MM.1S (cell line): Measurements from ENCODE around the gene FAM107B.

ENCODE experiments used
- DNase-seq: peaks from one replicate; pipeline ENCODE4 v3.0.0-alpha.2; 2015
- H2AFZ ChIP-seq: fragments of 300-600 bp; sonication (generic); 2 replicates; pipeline ENCODE4 v1.6.0; 2016; ENCODE audit warnings: antibody characterized with exemption, low read length
- H3F3A ChIP-seq: fragments of 300-600 bp; sonication (generic); 2 replicates; pipeline ENCODE4 v1.6.1; 2016; ENCODE audit warnings: mild to moderate bottlenecking, antibody characterized with exemption, low read length, moderate library complexity, mixed read lengths; ENCODE audit not compliant: insufficient read depth
- H3K27ac ChIP-seq: fragments of 300-600 bp; sonication (generic); 2 replicates; pipeline ENCODE4 v1.5.1; 2016; ENCODE audit warnings: mild to moderate bottlenecking, low read length
- H3K27me3 ChIP-seq: fragments of 300-600 bp; sonication (generic); replicated peaks from 2 replicates; pipeline ENCODE4 v1.6.0; 2016; ENCODE audit warnings: low read length; ENCODE audit not compliant: insufficient read depth
- H3K36me3 ChIP-seq: fragments of 300-600 bp; sonication (generic); replicated peaks from 2 replicates; pipeline ENCODE4 v1.6.1; 2016; ENCODE audit warnings: mild to moderate bottlenecking, low read length, mixed read lengths; ENCODE audit not compliant: insufficient read depth
- H3K4me1 ChIP-seq: fragments of 300-600 bp; sonication (generic); 2 replicates; pipeline ENCODE4 v1.6.1; 2016; ENCODE audit warnings: low read length, mixed read lengths
- H3K4me2 ChIP-seq: fragments of 300-600 bp; sonication (generic); 2 replicates; pipeline ENCODE4 v1.6.0; 2016; ENCODE audit warnings: low read depth, low read length
- H3K4me3 ChIP-seq: fragments of 300-600 bp; sonication (generic); 2 replicates; pipeline ENCODE4 v1.5.1; 2016; ENCODE audit warnings: low read length, mixed read lengths
- H3K79me2 ChIP-seq: fragments of 300-600 bp; sonication (generic); 2 replicates; pipeline ENCODE4 v1.6.1; 2016; ENCODE audit warnings: mixed run types, low read length, mixed read lengths
- H3K9ac ChIP-seq: fragments of 300-600 bp; sonication (generic); 2 replicates; pipeline ENCODE4 v1.6.1; 2016; ENCODE audit warnings: low read length, mixed read lengths
- H3K9me2 ChIP-seq: fragments of 300-600 bp; sonication (generic); replicated peaks from 2 replicates; pipeline ENCODE4 v1.6.1; 2016; ENCODE audit warnings: mild to moderate bottlenecking, low read length, mixed read lengths; ENCODE audit not compliant: insufficient read depth
- H3K9me3 ChIP-seq: fragments of 300-600 bp; sonication (generic); replicated peaks from 2 replicates; pipeline ENCODE4 v1.6.1; 2016; ENCODE audit warnings: mild to moderate bottlenecking, low read length, mixed read lengths; ENCODE audit not compliant: insufficient read depth
- H4K20me1 ChIP-seq: fragments of 300-600 bp; sonication (generic); 2 replicates; pipeline ENCODE4 v1.6.1; 2016; ENCODE audit warnings: mild to moderate bottlenecking, low read length, moderate library complexity, mixed read lengths; ENCODE audit not compliant: insufficient read depth
- EZH2 ChIP-seq: fragments of 300-600 bp; sonication (generic); optimal IDR thresholded peaks from 2 replicates; pipeline ENCODE3; 2017; ENCODE audit warnings: low read depth, mild to moderate bottlenecking, antibody characterized with exemption, low read length, mixed read lengths
- EZH2phosphoT487 ChIP-seq: fragments of 300-600 bp; sonication (generic); IDR thresholded peaks from 2 replicates; pipeline ENCODE4 v1.6.1; 2018; ENCODE audit warnings: antibody characterized with exemption, low read length
- TF ChIP-seq, protein P1 (sequence below): fragments of 300-600 bp; sonication (generic); IDR thresholded peaks from 2 replicates; pipeline ENCODE4 v1.5.1; 2016; ENCODE audit warnings: antibody characterized with exemption, low read length, mixed read lengths

Gene FAM107B

DNA sequence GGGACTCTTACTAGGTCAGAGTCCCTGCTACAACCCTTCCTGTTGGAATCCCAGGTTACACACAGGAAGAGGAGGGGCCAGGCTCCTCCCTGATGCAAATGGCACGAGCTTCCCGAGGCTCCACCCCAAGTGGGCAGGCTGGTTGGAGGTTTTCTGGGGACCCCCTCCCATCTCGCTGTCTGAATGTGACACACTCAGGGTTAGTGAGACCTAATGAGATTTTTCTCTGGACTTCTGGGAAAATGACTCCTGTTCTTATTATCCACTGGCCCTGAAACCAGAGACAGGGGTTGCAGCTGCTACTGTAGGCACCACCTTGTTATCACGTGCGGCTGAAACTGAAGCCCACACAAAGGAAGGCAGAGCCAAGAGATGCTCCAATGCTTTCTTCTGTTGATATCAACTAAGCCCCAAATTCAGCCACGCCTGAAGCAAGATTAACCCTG lies 103.3 kb downstream of the FAM107B start:
- Histone ChIP-seq H3F3A (no peaks in the 10 kb centered on the region), H2AFZ (peak overlapping the region; percentile 26; the same call in 1 of the 2 replicates), H3K27me3 (no peaks in the 10 kb centered on the region), H3K4me3 (no peak overlapping the region), H3K4me1 (0 out of 2 replicates have a peak, but pooled peaks cover 5% of the 10 kb centered on the region), H3K9me3 (no peaks in the 10 kb centered on the region), H4K20me1 (no peaks in the 10 kb centered on the region), H3K9ac (no peak overlapping the region), H3K9me2 (no peaks in the 10 kb centered on the region), H3K4me2 (no peak overlapping the region), H3K27ac (no peak overlapping the region), H3K79me2 (no peaks in the 10 kb centered on the region), H3K36me3 (no peaks in the 10 kb centered on the region)
- TF ChIP-seq EZH2phosphoT487 = no peak
- no peak for TF ChIP-seq EZH2
- TF ChIP-seq, protein P1, sequence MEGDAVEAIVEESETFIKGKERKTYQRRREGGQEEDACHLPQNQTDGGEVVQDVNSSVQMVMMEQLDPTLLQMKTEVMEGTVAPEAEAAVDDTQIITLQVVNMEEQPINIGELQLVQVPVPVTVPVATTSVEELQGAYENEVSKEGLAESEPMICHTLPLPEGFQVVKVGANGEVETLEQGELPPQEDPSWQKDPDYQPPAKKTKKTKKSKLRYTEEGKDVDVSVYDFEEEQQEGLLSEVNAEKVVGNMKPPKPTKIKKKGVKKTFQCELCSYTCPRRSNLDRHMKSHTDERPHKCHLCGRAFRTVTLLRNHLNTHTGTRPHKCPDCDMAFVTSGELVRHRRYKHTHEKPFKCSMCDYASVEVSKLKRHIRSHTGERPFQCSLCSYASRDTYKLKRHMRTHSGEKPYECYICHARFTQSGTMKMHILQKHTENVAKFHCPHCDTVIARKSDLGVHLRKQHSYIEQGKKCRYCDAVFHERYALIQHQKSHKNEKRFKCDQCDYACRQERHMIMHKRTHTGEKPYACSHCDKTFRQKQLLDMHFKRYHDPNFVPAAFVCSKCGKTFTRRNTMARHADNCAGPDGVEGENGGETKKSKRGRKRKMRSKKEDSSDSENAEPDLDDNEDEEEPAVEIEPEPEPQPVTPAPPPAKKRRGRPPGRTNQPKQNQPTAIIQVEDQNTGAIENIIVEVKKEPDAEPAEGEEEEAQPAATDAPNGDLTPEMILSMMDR = no peak
- no peak for DNase-seq

DNA sequence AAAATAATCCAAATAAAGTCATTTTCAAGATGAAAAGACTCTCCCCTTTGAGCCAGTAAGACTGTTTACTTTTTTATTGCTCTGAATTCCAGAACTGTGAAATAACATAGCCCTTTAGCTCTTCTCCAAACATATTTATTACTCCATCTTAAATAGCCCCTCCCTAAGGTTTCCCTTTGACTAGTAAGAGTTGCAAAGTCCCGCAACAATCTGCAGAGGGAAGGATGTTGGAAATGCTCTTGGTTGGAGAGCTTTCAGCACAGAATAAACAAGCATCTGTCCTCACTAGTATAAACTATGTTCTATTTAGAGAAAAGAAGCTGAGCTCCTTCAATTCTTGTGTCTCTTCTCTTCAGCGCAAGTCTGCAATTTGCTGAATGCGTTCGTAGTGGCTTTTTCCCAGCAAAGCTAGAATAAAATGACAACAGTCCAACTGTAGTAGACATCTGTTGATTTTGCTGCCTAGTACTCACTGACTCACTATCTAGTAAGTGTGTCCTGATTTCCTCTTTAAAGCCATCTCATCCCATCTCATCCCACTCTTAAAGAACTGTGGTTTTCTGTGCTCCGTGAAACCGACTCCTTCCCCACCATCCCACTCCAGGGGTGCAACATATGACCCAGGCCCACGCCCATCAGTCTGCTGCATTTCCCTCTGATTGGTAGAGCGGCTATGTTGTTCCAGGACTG lies 104.0 kb downstream of the FAM107B start:
- H3K27ac ChIP-seq = no peak overlapping the region
- DNase-seq = no peak
- H3K4me3 ChIP-seq = no peak overlapping the region
- H2AFZ ChIP-seq = no peak overlapping the region
- no peaks in the 10 kb centered on the region for H3K79me2 ChIP-seq
- no peaks in the 10 kb centered on the region for H3K36me3 ChIP-seq
- H3K4me2 ChIP-seq = no peak overlapping the region
- H3K4me1 ChIP-seq = 0 out of 2 replicates have a peak, but pooled peaks cover 5% of the 10 kb centered on the region
- no peak overlapping the region for H3K9ac ChIP-seq
- no peak for TF ChIP-seq EZH2phosphoT487
- TF ChIP-seq, protein P1 = no peak
- H3K27me3 ChIP-seq = no peaks in the 10 kb centered on the region
- H3K9me3 ChIP-seq = no peaks in the 10 kb centered on the region
- H4K20me1 ChIP-seq = no peaks in the 10 kb centered on the region
- no peaks in the 10 kb centered on the region for H3K9me2 ChIP-seq
- H3F3A ChIP-seq = no peaks in the 10 kb centered on the region

DNA sequence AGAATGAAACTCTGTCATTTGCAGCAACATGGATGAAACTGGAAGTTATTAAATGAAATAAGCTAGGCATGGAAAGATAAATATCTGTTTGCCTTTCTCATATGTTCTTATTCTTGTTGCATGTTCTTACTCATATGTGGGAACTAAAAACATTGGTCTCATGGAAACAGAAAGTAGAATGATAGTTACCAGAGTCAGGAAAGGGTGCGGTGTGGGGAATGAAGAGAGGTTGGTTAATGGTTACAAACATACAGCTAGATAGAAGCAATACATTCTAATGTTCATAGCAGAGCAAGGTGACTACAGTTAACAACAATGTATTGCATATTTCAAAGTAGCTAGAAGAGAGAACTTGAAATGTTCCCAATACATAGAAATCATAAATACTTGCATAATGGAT lies 105.1 kb downstream of the FAM107B start:
- DNase-seq = no peak
- Histone ChIP-seq H3F3A (no peaks in the 10 kb centered on the region), H4K20me1 (no peaks in the 10 kb centered on the region), H3K4me3 (no peak overlapping the region), H2AFZ (no peak overlapping the region), H3K4me2 (no peak overlapping the region), H3K4me1 (0 out of 2 replicates have a peak, but pooled peaks cover 5% of the 10 kb centered on the region), H3K36me3 (no peaks in the 10 kb centered on the region), H3K27me3 (no peaks in the 10 kb centered on the region), H3K9me2 (no peaks in the 10 kb centered on the region), H3K9me3 (no peaks in the 10 kb centered on the region), H3K9ac (no peak overlapping the region), H3K27ac (no peak overlapping the region), H3K79me2 (no peaks in the 10 kb centered on the region)
- TF ChIP-seq EZH2phosphoT487 (no peak), EZH2 (no peak)
- TF ChIP-seq, protein P1 = no peak
